OCI-LY1 (cell line): ENCODE measurements around the gene CCNT2.

Experiments used
- CTCF ChIP-seq: fragments of 200-600 bp; sonication (generic), shearing (Covaris generic); IDR thresholded peaks from 2 replicates; pipeline ENCODE4 v1.5.1; 2017; ENCODE audit warnings: mild to moderate bottlenecking, antibody characterized with exemption, low read length, moderate library complexity, mixed read lengths
- EZH2 ChIP-seq: fragments of 200-600 bp; sonication (generic), shearing (Covaris generic); IDR thresholded peaks from 2 replicates; pipeline ENCODE4 v1.8.0; 2017; ENCODE audit warnings: borderline replicate concordance, mixed run types, mild to moderate bottlenecking, antibody characterized with exemption, low read length, moderate library complexity, mixed read lengths

- TF ChIP-seq EZH2 (no peak), CTCF (no peak)
Observed at GRCh38 chr2:134873152-134873551, 45.5 kb upstream of the CCNT2 start.
